ENCODE data around the gene ST7. TPM values are rescaled to one million over a fixed set of nuclear protein-coding genes. Genes with fewer than 3 reads are reported as not detected.

Gene ST7
- total and polyA plus RNA-seq, 7 experiments from 2014 or later, result 2.1 to 6.4 (median 4.1) TPM

DNA sequence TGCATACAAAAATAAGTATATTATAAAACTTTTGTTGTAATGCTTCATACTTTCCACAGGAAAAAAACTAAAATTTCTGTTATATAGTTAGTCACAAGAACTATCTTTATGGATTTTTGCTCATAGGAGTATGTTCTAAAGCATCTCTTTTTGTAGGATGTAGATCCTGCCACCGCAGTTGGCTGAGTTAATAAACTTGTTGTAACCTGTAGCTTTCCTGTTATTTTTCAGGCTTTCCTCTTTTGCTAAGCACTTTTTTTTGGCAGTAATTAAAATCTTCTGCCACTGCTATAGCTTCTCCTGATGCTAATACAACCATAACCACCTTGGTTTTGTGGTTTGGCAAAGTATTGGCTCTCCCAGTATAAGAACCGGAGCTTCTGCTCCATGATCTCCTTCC lies 309.2 kb downstream of the ST7 start:
- ATAC-seq, result no peak
- peaks cover 0 to 3% (median 0%) of the 10 kb centered on the region in 11 donors for H3K9me3 Mint-ChIP-seq
- intact Hi-C loops (cut with micrococcal nuclease), result no loop called here
- no peaks in the 10 kb centered on the region for H3K4me1 Mint-ChIP-seq
- no peaks in the 10 kb centered on the region for H3K9me3 ChIP-seq (ENCODE audit: control insufficient read depth in 2 of 3, low read length in 3 of 3)
- no peak for DNase-seq
- H3K27me3 Mint-ChIP-seq, result peaks cover 6 to 18% (median 12%) of the 10 kb centered on the region in 5 donors
- POLR2A ChIA-PET, result no interaction called here
- H3K4me1 ChIP-seq (ENCODE audit: control insufficient read depth in 2 of 2, insufficient read depth in 2 of 2, low read length in 2 of 2), result no peaks in the 10 kb centered on the region
- H3K36me3 Mint-ChIP-seq, result no peaks in the 10 kb centered on the region
- no peaks in the 10 kb centered on the region for H3K36me3 ChIP-seq (ENCODE audit: control insufficient read depth in 2 of 3, insufficient read depth in 3 of 3, low read length in 3 of 3)
- H3K4me3 ChIP-seq (ENCODE audit: low read length), result no peak overlapping the region
- H3K27ac ChIP-seq (ENCODE audit: low read depth, low read length), result no peak overlapping the region
- H3K27me3 ChIP-seq (ENCODE audit: control insufficient read depth in 2 of 2, insufficient read depth in 2 of 2, low read length in 2 of 2), result no peaks in the 10 kb centered on the region
- CTCF ChIA-PET, result no interaction called here
- H3K4me3 Mint-ChIP-seq, result no peak overlapping the region
- H3K27ac Mint-ChIP-seq, result no peak overlapping the region

DNA sequence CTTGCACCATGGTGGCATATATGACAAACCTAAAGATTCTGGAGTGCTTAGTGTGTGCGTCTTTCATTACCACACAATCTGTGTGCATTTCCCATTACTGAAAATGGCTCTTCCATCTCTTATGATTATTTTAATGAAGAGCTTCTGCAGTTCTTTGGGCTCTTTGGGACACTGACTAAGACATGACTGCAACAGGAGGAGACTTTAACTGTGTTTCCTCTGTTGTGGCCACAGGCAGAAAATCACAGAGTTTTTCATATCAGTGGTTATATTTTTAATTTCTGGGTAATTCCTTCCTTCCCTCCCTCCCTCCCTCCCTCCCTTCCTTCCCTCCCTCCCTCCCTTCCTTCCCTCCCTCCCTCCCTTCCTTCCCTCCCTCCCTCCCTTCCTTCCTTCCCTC lies 311.4 kb downstream of the ST7 start:
- H3K4me1 Mint-ChIP-seq, result no peaks in the 10 kb centered on the region
- H3K27me3 Mint-ChIP-seq, result peaks cover 6 to 19% (median 14%) of the 10 kb centered on the region in 5 donors
- H3K36me3 Mint-ChIP-seq, result no peaks in the 10 kb centered on the region
- H3K4me1 ChIP-seq (ENCODE audit: control insufficient read depth in 2 of 2, insufficient read depth in 2 of 2, low read length in 2 of 2), result no peaks in the 10 kb centered on the region
- ChIA-PET POLR2A (no interaction called here), CTCF (no interaction called here)
- no peaks in the 10 kb centered on the region for H3K9me3 ChIP-seq (ENCODE audit: control insufficient read depth in 2 of 3, low read length in 3 of 3)
- peaks cover 0 to 3% (median 0%) of the 10 kb centered on the region in 11 donors for H3K9me3 Mint-ChIP-seq
- H3K4me3 Mint-ChIP-seq, result no peak overlapping the region
- no peaks in the 10 kb centered on the region for H3K36me3 ChIP-seq (ENCODE audit: control insufficient read depth in 2 of 3, insufficient read depth in 3 of 3, low read length in 3 of 3)
- DNase-seq (no peak), ATAC-seq (no peak)
- no peak overlapping the region for H3K27ac ChIP-seq (ENCODE audit: low read depth, low read length)
- intact Hi-C loops (cut with micrococcal nuclease), result no loop called here
- H3K27me3 ChIP-seq (ENCODE audit: control insufficient read depth in 2 of 2, insufficient read depth in 2 of 2, low read length in 2 of 2), result no peaks in the 10 kb centered on the region
- H3K4me3 ChIP-seq (ENCODE audit: low read length), result no peak overlapping the region
- H3K27ac Mint-ChIP-seq, result no peak overlapping the region

DNA sequence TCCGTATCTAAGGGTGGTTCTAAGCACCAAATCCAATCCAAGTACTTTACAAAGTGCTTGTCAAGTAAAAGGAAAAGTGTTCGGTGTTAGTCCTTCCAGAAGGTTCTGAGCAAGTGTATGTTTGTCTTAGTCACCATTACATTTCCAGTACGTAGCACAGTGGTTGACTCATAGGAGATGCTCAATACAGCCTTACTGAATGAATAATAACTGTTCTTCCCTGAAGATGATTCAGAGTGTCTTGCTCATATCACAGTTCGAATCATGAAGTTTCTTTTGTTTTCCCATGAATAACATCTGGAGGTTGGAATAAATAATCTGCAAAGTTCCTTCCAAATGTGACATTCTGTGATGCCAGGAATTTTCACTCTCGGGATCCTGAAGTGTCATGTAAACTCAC lies 316.1 kb downstream of the ST7 start:
- DNase-seq, result no peak
- H3K27ac ChIP-seq (ENCODE audit: low read depth, low read length), result no peak overlapping the region
- H3K9me3 Mint-ChIP-seq, result peaks cover 0 to 3% (median 0%) of the 10 kb centered on the region in 11 donors
- H3K4me1 ChIP-seq (ENCODE audit: control insufficient read depth in 2 of 2, insufficient read depth in 2 of 2, low read length in 2 of 2), result no peaks in the 10 kb centered on the region
- no peaks in the 10 kb centered on the region for H3K36me3 Mint-ChIP-seq
- ChIA-PET CTCF (no interaction called here), POLR2A (no interaction called here)
- no peak overlapping the region for H3K27ac Mint-ChIP-seq
- ATAC-seq, result no peak
- H3K4me3 ChIP-seq (ENCODE audit: low read length), result no peak overlapping the region
- no peaks in the 10 kb centered on the region for H3K36me3 ChIP-seq (ENCODE audit: control insufficient read depth in 2 of 3, insufficient read depth in 3 of 3, low read length in 3 of 3)
- H3K27me3 Mint-ChIP-seq, result peaks cover 0 to 22% (median 16%) of the 10 kb centered on the region in 5 donors
- H3K27me3 ChIP-seq (ENCODE audit: control insufficient read depth in 2 of 2, insufficient read depth in 2 of 2, low read length in 2 of 2), result no peaks in the 10 kb centered on the region
- no peaks in the 10 kb centered on the region for H3K9me3 ChIP-seq (ENCODE audit: control insufficient read depth in 2 of 3, low read length in 3 of 3)
- H3K4me1 Mint-ChIP-seq, result no peaks in the 10 kb centered on the region
- H3K4me3 Mint-ChIP-seq, result no peak overlapping the region
- intact Hi-C loops (cut with micrococcal nuclease), result no loop called here

- H3K4me3 Mint-ChIP-seq, result no peak overlapping the region
- H3K27ac Mint-ChIP-seq, result no peak overlapping the region
- H3K36me3 ChIP-seq (ENCODE audit: control insufficient read depth in 2 of 3, insufficient read depth in 3 of 3, low read length in 3 of 3), result no peaks in the 10 kb centered on the region
- no peaks in the 10 kb centered on the region for H3K9me3 ChIP-seq (ENCODE audit: control insufficient read depth in 2 of 3, low read length in 3 of 3)
- ChIA-PET POLR2A (no interaction called here), CTCF (no interaction called here)
- ATAC-seq (no peak), DNase-seq (no peak)
- H3K27me3 ChIP-seq (ENCODE audit: control insufficient read depth in 2 of 2, insufficient read depth in 2 of 2, low read length in 2 of 2), result no peaks in the 10 kb centered on the region
- H3K27me3 Mint-ChIP-seq, result peaks cover 0 to 22% (median 18%) of the 10 kb centered on the region in 5 donors
- no peaks in the 10 kb centered on the region for H3K4me1 ChIP-seq (ENCODE audit: control insufficient read depth in 2 of 2, insufficient read depth in 2 of 2, low read length in 2 of 2)
- no peaks in the 10 kb centered on the region for H3K4me1 Mint-ChIP-seq
- intact Hi-C loops (cut with micrococcal nuclease), result no loop called here
- no peaks in the 10 kb centered on the region for H3K36me3 Mint-ChIP-seq
- H3K9me3 Mint-ChIP-seq, result peaks cover 0 to 3% (median 0%) of the 10 kb centered on the region in 11 donors
- H3K4me3 ChIP-seq (ENCODE audit: low read length), result no peak overlapping the region
- no peak overlapping the region for H3K27ac ChIP-seq (ENCODE audit: low read depth, low read length)
These were observed 316.6 kb downstream of the ST7 start for GRCh38 chr7:117269886-117270285.

DNA sequence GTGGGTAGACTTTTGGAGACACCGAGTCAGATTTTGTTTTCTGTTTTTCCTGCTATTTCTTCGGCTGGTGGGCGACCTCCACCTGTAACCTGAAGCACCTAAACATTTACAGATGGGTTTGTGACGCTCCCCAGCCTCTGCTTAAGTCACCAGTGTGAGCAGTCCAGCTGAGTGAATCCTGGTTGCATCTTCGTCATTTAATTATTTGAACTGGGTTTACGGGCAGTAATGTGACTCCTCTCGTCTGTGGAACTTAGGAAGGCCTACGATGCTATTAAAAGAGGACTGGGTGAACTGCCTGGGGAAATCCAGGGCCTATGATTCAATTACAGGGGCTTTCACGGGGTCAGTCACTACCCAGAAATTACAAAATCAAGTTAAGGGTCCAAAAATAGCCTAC lies 317.1 kb downstream of the ST7 start:
- no peak overlapping the region for H3K4me3 ChIP-seq (ENCODE audit: low read length)
- intact Hi-C loops (cut with micrococcal nuclease), result no loop called here
- Mint-ChIP-seq H3K9me3 (peaks cover 0 to 3% (median 0%) of the 10 kb centered on the region in 11 donors), H3K4me1 (no peaks in the 10 kb centered on the region), H3K36me3 (no peaks in the 10 kb centered on the region), H3K4me3 (no peak overlapping the region), H3K27ac (no peak overlapping the region), H3K27me3 (peaks cover 0 to 26% (median 23%) of the 10 kb centered on the region in 5 donors)
- H3K9me3 ChIP-seq (ENCODE audit: control insufficient read depth in 2 of 3, low read length in 3 of 3), result no peaks in the 10 kb centered on the region
- CTCF ChIA-PET, result no interaction called here
- H3K36me3 ChIP-seq (ENCODE audit: control insufficient read depth in 2 of 3, insufficient read depth in 3 of 3, low read length in 3 of 3), result no peaks in the 10 kb centered on the region
- no peak overlapping the region for H3K27ac ChIP-seq (ENCODE audit: low read depth, low read length)
- POLR2A ChIA-PET, result no interaction called here
- H3K4me1 ChIP-seq (ENCODE audit: control insufficient read depth in 2 of 2, insufficient read depth in 2 of 2, low read length in 2 of 2), result no peaks in the 10 kb centered on the region
- H3K27me3 ChIP-seq (ENCODE audit: control insufficient read depth in 2 of 2, insufficient read depth in 2 of 2, low read length in 2 of 2), result no peaks in the 10 kb centered on the region
- DNase-seq, result no peak
- ATAC-seq, result no peak

DNA sequence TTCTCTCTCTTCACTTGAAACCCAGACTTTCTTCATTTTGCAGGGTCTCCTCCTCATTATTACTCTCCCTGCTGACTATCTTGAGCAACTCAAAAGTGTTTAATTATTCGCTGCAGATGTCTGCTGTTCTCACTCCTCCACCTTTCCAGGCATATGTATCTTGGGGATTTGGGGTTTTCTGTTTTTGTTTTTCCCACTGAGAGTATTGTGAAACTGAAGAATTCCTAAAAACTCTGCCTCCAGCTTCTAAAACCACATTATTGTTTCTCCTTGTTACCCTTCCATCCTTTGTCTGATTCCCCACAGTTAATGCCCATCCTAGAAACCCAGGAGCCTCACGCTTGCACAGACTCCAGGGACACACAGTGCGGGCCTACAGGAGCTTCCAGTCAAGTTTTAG lies 318.3 kb downstream of the ST7 start:
- H3K9me3 ChIP-seq (ENCODE audit: control insufficient read depth in 2 of 3, low read length in 3 of 3), result no peaks in the 10 kb centered on the region
- Mint-ChIP-seq H3K4me1 (no peaks in the 10 kb centered on the region), H3K36me3 (no peaks in the 10 kb centered on the region), H3K27ac (no peak overlapping the region), H3K4me3 (no peak overlapping the region), H3K9me3 (peaks cover 0 to 3% (median 0%) of the 10 kb centered on the region in 11 donors), H3K27me3 (peaks cover 0 to 26% (median 23%) of the 10 kb centered on the region in 5 donors)
- ChIA-PET POLR2A (no interaction called here), CTCF (no interaction called here)
- H3K36me3 ChIP-seq (ENCODE audit: control insufficient read depth in 2 of 3, insufficient read depth in 3 of 3, low read length in 3 of 3), result no peaks in the 10 kb centered on the region
- H3K4me3 ChIP-seq (ENCODE audit: low read length), result no peak overlapping the region
- H3K4me1 ChIP-seq (ENCODE audit: control insufficient read depth in 2 of 2, insufficient read depth in 2 of 2, low read length in 2 of 2), result no peaks in the 10 kb centered on the region
- intact Hi-C loops (cut with micrococcal nuclease), result no loop called here
- DNase-seq, result no peak
- no peaks in the 10 kb centered on the region for H3K27me3 ChIP-seq (ENCODE audit: control insufficient read depth in 2 of 2, insufficient read depth in 2 of 2, low read length in 2 of 2)
- ATAC-seq, result no peak
- H3K27ac ChIP-seq (ENCODE audit: low read depth, low read length), result no peak overlapping the region

DNA sequence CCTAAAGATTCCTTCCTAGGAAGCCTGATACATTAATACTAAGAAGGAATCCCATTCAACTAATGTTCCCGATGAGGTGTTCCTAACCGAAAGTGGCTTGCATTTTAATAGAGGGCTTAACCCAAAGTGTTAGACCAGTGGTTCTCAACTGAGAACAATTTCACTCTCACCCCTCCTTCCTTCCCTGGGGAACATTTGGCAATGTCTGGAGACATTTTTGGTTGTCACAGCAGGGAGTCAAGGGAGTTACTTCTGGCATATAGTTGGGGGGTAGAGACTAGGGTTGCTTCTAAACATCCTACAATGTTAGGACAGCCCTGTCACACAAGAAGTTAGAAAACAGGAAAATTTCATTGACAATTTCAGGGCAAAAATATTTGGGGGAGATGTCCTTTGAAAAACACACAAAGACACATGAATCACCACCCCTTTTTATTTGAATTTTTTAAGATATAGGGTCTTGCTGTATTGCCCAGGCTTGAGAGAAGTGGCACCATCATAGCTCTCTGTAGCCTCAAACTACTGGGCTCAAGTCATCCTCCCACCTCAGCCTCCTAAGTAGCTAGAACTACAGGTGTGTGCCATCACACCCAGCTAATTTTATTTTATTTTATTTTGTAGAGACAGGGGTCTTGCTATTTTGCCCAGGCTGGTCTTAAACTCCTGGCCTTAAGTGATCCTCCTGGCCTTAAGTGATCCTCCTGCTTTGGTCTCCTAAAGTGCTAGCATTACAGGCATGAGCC lies 318.9 kb downstream of the ST7 start:
- Histone ChIP-seq H3K27ac (ENCODE audit: low read depth, low read length) (no peak overlapping the region), H3K4me1 (ENCODE audit: control insufficient read depth in 2 of 2, insufficient read depth in 2 of 2, low read length in 2 of 2) (no peaks in the 10 kb centered on the region), H3K36me3 (ENCODE audit: control insufficient read depth in 2 of 3, insufficient read depth in 3 of 3, low read length in 3 of 3) (no peaks in the 10 kb centered on the region), H3K4me3 (ENCODE audit: low read length) (no peak overlapping the region), H3K9me3 (ENCODE audit: control insufficient read depth in 2 of 3, low read length in 3 of 3) (no peaks in the 10 kb centered on the region), H3K27me3 (ENCODE audit: control insufficient read depth in 2 of 2, insufficient read depth in 2 of 2, low read length in 2 of 2) (no peaks in the 10 kb centered on the region)
- ChIA-PET CTCF (no interaction called here), POLR2A (no interaction called here)
- peaks cover 0 to 3% (median 0%) of the 10 kb centered on the region in 11 donors for H3K9me3 Mint-ChIP-seq
- ATAC-seq (no peak), DNase-seq (no peak)
- H3K27ac Mint-ChIP-seq, result peak overlapping the region in 1 of 9 donors; percentile 22
- no peaks in the 10 kb centered on the region for H3K4me1 Mint-ChIP-seq
- intact Hi-C loops (cut with micrococcal nuclease), result no loop called here
- peaks cover 0 to 28% (median 22%) of the 10 kb centered on the region in 5 donors for H3K27me3 Mint-ChIP-seq
- H3K36me3 Mint-ChIP-seq, result no peaks in the 10 kb centered on the region
- no peak overlapping the region for H3K4me3 Mint-ChIP-seq

All from naive thymus-derived CD4-positive, alpha-beta T cell (primary cell).